ENCODE data around the gene TNFSF13. TPM values are rescaled to one million over a fixed set of nuclear protein-coding genes. Genes with fewer than 3 reads are reported as not detected.

TNFSF13 gene
- total RNA-seq, 1 experiment from 2014 or later: 6.3 TPM

GRCh38 chr17:7548585-7549400, 9.8 kb upstream of the TNFSF13 start, which contains the start of gene TNFSF12:
Gene TNFSF12 (plus strand): TSS chr17:7549058. CDS start chr17:7549154, 96 bp downstream.
- H3K4me1 Mint-ChIP-seq (ENCODE audit: insufficient read depth, unreplicated experiment): no peaks in the 10 kb centered on the region
- DNase-seq (ENCODE audit: unreplicated experiment): peak; percentile 30
- no TSS peak for BruUV-seq (replicated peaks)
- no peak within 1 kb of the TSS for H3K27ac Mint-ChIP-seq (ENCODE audit: low read depth, unreplicated experiment)
- ChIA-PET POLR2A (interaction anchor here (0.6 to 2.5 kb wide), 6 partner anchors 8 to 134 kb away, joined by 3 to 12 read pairs (median 4); no protein-coding TSS in a partner anchor), CTCF (interaction anchor here (0.5 to 4.4 kb wide), 6 partner anchors 11 to 152 kb away, joined by 3 to 22 read pairs (median 6); partner anchors contain the start of gene SENP3)
- intact Hi-C loops (cut with micrococcal nuclease): no loop called here
- no peaks in the 10 kb centered on the region for H3K9me3 Mint-ChIP-seq (ENCODE audit: unreplicated experiment)
- H3K4me3 Mint-ChIP-seq (ENCODE audit: unreplicated experiment): peak within 1 kb of the TSS; percentile 62
- no peak for TF ChIP-seq CTCF (IDR thresholded peaks at IDR 0.05; ENCODE audit: unreplicated experiment)
- H3K36me3 Mint-ChIP-seq (ENCODE audit: insufficient read depth, unreplicated experiment): no peaks in the 10 kb centered on the region
- peaks cover 2% of the 10 kb centered on the region for H3K27me3 Mint-ChIP-seq (ENCODE audit: insufficient read depth, unreplicated experiment)

DNA sequence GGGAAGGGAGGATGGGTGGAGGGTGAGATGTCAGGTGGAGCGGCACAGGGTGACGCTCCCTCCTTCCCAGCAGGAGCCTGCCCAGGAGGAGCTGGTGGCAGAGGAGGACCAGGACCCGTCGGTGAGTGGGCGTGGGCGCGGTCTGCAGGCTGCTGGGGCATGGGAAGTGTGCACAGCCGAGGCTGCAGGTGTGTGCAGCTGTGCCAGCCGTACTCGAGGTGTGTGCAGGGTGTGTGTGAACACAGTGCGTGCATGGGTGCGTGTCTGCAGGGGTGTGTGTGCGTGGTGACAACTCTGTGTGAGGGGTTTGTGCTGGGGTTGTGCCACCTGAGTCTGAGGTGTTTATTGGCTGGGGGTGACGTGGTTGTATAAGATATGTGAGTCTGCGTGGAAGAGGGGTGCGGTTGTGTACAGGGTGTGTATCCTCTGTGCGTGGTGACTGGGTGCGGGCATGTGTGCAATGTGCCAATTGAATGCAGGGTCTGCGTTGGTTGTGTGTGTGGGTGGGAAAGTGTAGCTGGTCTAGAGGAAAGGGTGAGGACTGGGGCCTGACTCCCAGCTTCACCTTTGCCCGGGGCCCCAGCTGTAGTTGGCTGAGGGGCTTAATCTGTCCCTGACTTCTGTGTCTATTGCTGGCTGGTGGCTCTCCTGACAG, 9.0 kb upstream of the TNFSF13 start:
- Mint-ChIP-seq H3K27me3 (ENCODE audit: insufficient read depth, unreplicated experiment) (no peaks in the 10 kb centered on the region), H3K4me3 (ENCODE audit: unreplicated experiment) (peak overlapping the region; percentile 62), H3K9me3 (ENCODE audit: unreplicated experiment) (no peaks in the 10 kb centered on the region), H3K4me1 (ENCODE audit: insufficient read depth, unreplicated experiment) (no peaks in the 10 kb centered on the region), H3K36me3 (ENCODE audit: insufficient read depth, unreplicated experiment) (no peaks in the 10 kb centered on the region), H3K27ac (ENCODE audit: low read depth, unreplicated experiment) (no peak overlapping the region)
- no peak for TF ChIP-seq CTCF (IDR thresholded peaks at IDR 0.05; ENCODE audit: unreplicated experiment)
- no TSS peak for BruUV-seq (replicated peaks)
- DNase-seq (ENCODE audit: unreplicated experiment): peak; percentile 11
- intact Hi-C loops (cut with micrococcal nuclease): no loop called here
- CTCF ChIA-PET: interaction anchor here (0.5 to 4.4 kb wide), 5 partner anchors 11 to 311 kb away, joined by 3 to 22 read pairs (median 5); no protein-coding TSS in a partner anchor
- POLR2A ChIA-PET: interaction anchor here (0.5 to 1.3 kb wide), 3 partner anchors 11 to 65 kb away, joined by 3 to 5 read pairs (median 4); partner anchors contain the start of gene FXR2

GRCh38 chr17:7550344-7550743, 8.2 kb upstream of the TNFSF13 start:
- BruUV-seq (replicated peaks): no TSS peak
- H3K36me3 Mint-ChIP-seq (ENCODE audit: insufficient read depth, unreplicated experiment): no peaks in the 10 kb centered on the region
- H3K27me3 Mint-ChIP-seq (ENCODE audit: insufficient read depth, unreplicated experiment): no peaks in the 10 kb centered on the region
- ChIA-PET CTCF (interaction anchor here (0.5 to 4.4 kb wide), 3 partner anchors 10 to 312 kb away, joined by 4 to 22 read pairs (median 6); no protein-coding TSS in a partner anchor), POLR2A (interaction anchor here (1.3 kb wide), 2 partner anchors 10 to 37 kb away, joined by 4 to 5 read pairs; no protein-coding TSS in a partner anchor)
- H3K9me3 Mint-ChIP-seq (ENCODE audit: unreplicated experiment): no peaks in the 10 kb centered on the region
- H3K4me3 Mint-ChIP-seq (ENCODE audit: unreplicated experiment): peak overlapping the region; percentile 62
- no peak overlapping the region for H3K27ac Mint-ChIP-seq (ENCODE audit: low read depth, unreplicated experiment)
- no peak for DNase-seq (ENCODE audit: unreplicated experiment)
- H3K4me1 Mint-ChIP-seq (ENCODE audit: insufficient read depth, unreplicated experiment): no peaks in the 10 kb centered on the region
- TF ChIP-seq CTCF (IDR thresholded peaks at IDR 0.05; ENCODE audit: unreplicated experiment): no peak
- intact Hi-C loops (cut with micrococcal nuclease): no loop called here

DNA sequence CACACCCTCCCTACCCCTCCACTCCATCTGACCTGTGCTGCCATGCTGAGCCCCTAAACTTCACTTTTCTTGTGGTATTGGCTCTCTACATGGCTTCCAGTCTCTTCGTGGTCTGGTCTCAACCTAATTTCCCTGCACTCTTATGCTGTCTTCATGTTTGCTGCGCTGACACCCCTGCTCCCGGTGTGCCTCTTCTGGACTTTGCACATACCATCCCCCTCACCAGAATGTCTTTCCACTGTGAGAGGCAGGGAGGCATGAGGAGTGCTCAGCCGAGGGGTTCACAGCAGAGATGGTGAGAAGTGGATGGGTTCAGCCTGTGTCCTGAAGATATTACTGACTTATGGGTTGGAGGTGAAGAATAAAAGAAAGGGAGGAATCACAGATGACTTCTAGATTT, 7.2 kb upstream of the TNFSF13 start:
- CTCF ChIA-PET: interaction anchor here (0.8 to 3.0 kb wide), 2 partner anchors 36 to 38 kb away, joined by 3 to 13 read pairs; no protein-coding TSS in a partner anchor
- Mint-ChIP-seq H3K4me1 (ENCODE audit: insufficient read depth, unreplicated experiment) (no peaks in the 10 kb centered on the region), H3K27me3 (ENCODE audit: insufficient read depth, unreplicated experiment) (no peaks in the 10 kb centered on the region), H3K4me3 (ENCODE audit: unreplicated experiment) (no peak overlapping the region), H3K27ac (ENCODE audit: low read depth, unreplicated experiment) (no peak overlapping the region), H3K9me3 (ENCODE audit: unreplicated experiment) (no peaks in the 10 kb centered on the region), H3K36me3 (ENCODE audit: insufficient read depth, unreplicated experiment) (no peaks in the 10 kb centered on the region)
- intact Hi-C loops (cut with micrococcal nuclease): no loop called here
- TF ChIP-seq CTCF (IDR thresholded peaks at IDR 0.05; ENCODE audit: unreplicated experiment): no peak
- no peak for DNase-seq (ENCODE audit: unreplicated experiment)
- BruUV-seq (replicated peaks): no TSS peak
- POLR2A ChIA-PET: interaction anchor here (0.7 to 0.8 kb wide), 2 partner anchors 68 to 89 kb away, joined by 3 read pairs; partner anchors contain the start of gene POLR2A

All from MCF 10A (cell line).